HG03378 (cell line): ENCODE data around the gene OR52J3.
"Not testable (repeated sequence)": the region's sequence is repeated elsewhere in the genome, so short reads cannot be mapped to it uniquely, and the experiment has no call there.

ENCODE experiments used
- ATAC-seq: cut with Tn5 transposase; IDR thresholded peaks from one replicate; pipeline ENCODE4 v1.9.1; 2021; ENCODE audit warnings: mild to moderate bottlenecking, moderate library complexity; ENCODE audit not compliant: unreplicated experiment

Gene OR52J3

DNA sequence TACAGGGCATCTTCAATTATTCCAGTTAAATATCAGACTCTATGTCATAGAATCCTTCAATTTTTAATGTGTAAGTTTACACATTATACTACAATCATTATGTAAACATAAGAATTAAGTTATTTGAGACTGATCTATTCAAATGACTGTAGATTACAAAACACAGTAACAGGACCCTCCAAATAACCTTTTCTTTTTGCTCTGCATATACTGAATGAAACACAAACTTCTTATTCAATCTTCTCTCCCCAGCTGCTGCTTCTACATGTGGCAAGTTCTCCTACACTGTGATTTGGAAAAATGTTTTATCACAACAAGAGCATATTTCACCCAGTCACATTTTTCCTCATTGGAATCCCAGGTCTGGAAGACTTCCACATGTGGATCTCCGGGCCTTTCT, at the start of gene OR52J3:
Gene OR52J3, plus strand, starts transcription at position 301 of the 400 bp plus-strand sequence. Its CDS starts 0 bp downstream, at position 301.
- ATAC-seq: no peak

DNA sequence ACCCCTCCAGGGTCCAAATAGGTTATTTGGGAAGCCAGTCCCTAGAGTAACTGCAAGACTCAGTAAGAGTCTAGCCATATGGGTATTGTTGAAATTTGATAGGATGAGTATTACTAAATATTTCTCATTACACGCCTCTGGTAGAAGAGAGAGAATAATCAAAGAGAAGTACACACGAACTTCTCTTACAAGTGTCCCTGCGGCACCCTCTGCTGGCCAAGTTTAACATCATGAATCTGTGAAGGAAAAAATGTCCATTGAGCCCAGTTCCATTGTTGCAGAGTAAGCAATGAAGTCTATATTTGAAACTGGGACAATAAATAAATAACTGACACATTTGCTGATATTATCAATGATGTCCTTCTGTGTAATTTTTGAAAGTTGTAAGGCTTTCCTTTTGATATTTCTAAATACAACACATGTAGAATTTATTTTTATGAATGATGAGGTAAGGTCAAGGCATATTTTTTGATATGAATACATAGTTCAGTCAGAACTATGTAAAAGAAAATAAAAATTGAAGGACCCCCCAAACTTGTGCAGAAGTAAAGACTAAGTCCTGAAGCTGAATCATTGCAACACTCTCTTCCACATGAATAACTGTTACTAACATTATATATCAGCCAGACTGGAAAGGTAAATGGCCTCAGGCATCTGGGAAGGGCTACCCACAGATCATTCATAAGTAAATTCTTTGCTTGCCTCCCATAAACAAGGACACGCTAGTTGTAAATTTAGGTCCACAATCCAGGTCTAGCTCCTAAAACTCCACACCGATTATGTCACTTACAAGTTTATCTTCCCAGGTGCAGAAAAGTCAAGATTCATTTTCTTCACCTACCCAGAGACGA, 41.7 kb upstream of the OR52J3 start:
- ATAC-seq: no peak

DNA sequence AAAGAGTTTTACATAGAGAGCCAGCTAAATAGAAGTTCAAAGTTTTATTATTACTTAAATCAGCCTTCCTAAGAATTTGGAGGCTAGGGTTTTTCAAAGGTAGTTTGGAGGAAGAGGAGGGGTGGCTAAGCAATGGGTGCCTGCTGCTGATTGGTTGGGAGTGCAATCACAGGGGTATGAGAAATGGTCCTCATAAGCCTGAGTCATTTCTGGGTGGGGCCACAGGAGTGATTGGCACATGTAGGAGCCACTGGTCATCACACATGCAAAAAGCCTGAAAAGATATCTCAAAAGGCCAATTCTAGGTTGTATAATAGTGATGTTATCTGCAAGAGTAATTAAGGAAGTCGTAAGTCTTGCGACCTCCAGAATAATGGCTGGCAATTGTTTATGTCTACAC, 38.8 kb upstream of the OR52J3 start:
- ATAC-seq: no peak

DNA sequence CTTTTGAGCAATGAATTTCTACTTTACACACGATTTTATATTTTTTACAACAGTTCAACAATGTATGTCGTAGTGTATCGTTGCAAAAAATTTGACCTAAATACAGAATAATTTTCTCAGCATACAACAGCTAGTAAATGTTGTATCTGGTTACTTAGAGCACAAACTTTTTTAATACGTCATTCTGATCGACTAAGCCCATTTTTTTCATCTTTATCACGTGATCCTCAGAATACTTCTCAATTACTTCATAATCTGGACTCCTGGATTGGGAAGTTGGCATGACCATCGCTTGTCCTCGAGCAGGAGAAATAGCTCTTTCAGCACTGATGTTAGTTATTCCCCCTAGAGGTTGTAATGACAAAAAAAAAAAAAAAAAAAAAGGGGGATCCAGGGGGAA, 35.1 kb upstream of the OR52J3 start:
- no peak for ATAC-seq

DNA sequence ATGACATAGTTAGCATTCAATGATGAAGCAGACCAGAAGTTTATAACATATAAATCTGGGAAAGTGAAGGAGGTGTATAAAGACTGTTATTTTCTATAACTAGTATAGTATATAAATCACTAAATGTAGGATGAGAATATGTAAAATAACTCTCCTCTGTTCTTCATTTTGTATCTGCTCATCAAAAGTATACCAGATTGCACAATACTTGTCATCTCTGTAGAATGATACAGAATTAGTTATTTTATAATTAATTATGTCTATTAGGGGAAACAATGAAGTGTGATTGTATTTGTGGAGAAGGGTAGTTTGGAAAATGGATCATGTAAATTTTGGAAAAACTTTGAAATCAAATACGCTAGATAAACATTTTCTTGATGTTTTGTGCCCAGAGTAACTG, 33.3 kb upstream of the OR52J3 start:
- no peak for ATAC-seq

DNA sequence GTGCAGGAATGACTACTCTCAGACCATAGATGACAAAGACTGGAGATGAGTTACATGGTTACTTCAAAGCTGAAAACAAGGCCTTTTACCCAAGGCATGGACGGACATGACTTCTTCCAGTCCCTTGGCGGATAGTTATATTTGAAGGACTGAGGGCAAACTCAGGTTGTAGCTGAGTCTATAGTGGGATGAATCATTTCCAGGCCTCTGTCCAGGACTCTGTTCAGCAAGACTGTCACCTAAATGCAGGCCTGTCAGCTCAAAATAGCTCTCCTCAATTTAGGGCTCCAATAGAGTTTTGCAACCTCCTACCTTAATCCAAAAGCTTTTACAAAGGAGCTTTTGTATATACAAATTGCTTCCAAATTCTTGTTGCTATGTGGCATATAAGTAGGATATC, 24.3 kb upstream of the OR52J3 start:
- ATAC-seq: no peak

GRCh38 chr11:5036669-5037068, 9.7 kb upstream of the OR52J3 start:
- ATAC-seq: no peak

DNA sequence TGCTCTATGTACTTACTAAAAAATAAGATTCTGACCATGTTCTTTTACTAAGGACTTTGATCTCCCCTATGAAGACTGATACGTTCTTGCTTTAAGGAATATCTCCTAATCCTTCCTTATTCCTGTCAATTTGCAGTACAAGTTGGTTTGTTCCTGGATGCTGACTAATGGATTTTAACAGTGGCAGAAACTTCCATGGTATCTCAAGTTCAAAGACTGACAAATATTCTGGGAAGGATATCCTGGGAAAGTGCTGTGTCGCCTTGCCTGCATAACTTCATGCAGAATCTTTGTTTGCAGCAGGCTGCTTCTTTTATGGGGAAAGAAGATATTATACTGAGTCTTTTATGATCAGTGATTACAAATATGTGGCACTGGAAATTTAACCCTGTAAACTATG, 8.4 kb upstream of the OR52J3 start:
- no peak for ATAC-seq

GRCh38 chr11:5038341-5038740, 8.0 kb upstream of the OR52J3 start:
- ATAC-seq: no peak

DNA sequence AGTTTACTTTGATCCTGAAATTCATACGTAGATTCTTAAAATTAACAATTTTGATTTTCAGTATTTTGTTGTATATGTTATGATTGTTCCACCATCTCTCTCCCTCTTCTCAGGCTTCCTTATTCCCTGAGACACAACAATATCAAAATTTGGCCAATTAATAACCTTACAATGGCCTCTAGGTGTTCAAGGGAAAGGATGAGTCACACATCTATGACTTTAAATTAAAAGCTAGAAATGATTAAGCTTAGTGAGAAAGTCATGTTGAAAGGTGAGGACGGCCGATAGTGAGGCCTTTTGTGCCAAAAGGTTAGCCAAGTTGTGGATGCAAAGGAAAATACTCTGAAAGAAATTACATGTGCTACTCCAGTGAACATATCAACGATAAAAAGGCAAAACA, 5.5 kb upstream of the OR52J3 start:
- ATAC-seq: no peak

- no peak for ATAC-seq
Observed at GRCh38 chr11:5042091-5042490, 4.2 kb upstream of the OR52J3 start.

- ATAC-seq: no peak
Observed at GRCh38 chr11:5043380-5043779, 2.9 kb upstream of the OR52J3 start.

DNA sequence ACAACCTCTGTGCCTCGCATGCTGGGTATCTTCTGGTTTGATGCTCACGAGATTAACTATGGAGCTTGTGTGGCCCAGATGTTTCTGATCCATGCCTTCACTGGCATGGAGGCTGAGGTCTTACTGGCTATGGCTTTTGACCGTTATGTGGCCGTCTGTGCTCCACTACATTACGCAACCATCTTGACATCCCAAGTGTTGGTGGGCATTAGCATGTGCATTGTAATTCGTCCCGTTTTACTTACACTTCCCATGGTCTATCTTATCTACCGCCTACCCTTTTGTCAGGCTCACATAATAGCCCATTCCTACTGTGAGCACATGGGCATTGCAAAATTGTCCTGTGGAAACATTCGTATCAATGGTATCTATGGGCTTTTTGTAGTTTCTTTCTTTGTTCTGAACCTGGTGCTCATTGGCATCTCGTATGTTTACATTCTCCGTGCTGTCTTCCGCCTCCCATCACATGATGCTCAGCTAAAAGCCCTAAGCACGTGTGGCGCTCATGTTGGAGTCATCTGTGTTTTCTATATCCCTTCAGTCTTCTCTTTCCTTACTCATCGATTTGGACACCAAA, 516 bp downstream of the OR52J3 start:
- ATAC-seq: no peak

GRCh38 chr11:5058679-5059078, 12.4 kb downstream of the OR52J3 start:
- ATAC-seq: not testable (repeated sequence)

DNA sequence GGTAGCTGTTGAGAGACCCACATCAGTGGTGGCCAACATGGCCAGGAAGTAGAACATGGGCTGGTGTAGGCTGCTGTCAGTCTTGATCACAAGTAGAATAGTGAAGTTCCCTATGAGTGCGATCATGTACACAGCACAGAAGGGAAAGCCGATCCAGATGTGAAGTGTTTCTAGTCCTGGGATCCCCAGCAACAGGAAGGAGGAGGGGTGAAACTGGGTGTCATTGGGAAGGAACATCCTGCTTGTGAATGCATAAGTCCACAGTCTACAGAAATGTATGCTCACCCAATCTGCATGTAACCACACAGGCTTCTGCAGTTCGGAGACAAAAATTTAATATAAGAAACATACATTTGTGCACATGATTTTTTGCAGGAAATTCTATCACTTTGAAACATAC, 13.1 kb downstream of the OR52J3 start, which contains the start of gene OR52E2:
Gene OR52E2, minus strand, starts transcription at position 237 of the 400 bp plus-strand sequence. Its CDS starts 0 bp downstream, at position 237.
- no peak for ATAC-seq

- no peak for ATAC-seq
Observed at GRCh38 chr11:5065027-5065426, 18.7 kb downstream of the OR52J3 start.

GRCh38 chr11:5069272-5069671, 22.9 kb downstream of the OR52J3 start, which contains the start of gene OR52E1:
Gene OR52E1, plus strand, starts transcription at chr11:5069572.
- no peak for ATAC-seq

DNA sequence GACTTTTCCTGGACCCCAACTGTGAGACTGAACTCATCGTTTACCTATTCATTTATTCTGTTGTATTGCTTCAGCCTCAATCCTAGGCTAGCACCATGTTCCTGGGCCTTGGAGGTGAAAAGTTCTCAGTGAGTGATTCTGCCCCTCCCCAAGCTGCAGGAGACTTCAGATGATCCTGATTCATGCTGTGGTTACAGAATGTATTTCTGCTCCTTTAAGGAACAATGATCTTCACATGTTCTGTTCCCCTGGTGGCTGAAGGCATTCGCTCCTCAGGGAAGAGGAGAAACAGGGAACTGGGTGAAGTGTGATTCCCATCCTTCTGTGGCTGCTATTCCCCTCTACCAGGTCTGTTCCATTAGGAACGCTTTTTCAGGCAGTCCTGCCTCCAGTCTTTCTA, 25.5 kb downstream of the OR52J3 start:
- no peak for ATAC-seq

- ATAC-seq: no peak
Observed at GRCh38 chr11:5081405-5081804, 35.1 kb downstream of the OR52J3 start.

GRCh38 chr11:5083602-5084001, 37.3 kb downstream of the OR52J3 start:
- no peak for ATAC-seq

DNA sequence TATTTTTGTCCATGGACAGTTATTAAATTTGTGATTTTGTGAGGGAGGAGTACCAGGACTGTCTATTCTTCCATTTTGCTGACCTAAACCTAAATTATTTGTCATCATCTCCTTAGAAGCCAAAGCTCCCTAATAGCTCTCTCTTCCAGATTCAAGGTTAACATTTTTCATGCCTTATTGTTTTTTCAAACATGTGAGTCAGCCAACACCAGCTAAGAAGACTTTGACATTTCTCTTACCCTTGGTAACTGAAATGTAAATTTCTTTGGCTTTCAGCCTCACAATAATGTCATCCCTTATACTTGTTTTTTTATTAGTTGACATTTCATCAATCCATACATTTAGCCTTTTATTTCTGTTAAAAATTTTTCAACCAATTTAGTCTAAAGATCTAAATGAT, 42.2 kb downstream of the OR52J3 start:
- no peak for ATAC-seq

GRCh38 chr11:5090668-5091067, 44.3 kb downstream of the OR52J3 start:
- ATAC-seq: no peak
